ENCODE data around the gene EEF1AKMT2. TPM values are rescaled to one million over a fixed set of nuclear protein-coding genes. Genes with fewer than 3 reads are reported as not detected.

The EEF1AKMT2 gene
- total RNA-seq, result 17.7 and 19.7 TPM in 2 replicates

GRCh38 chr10:124791547-124792348, at the start of gene EEF1AKMT2:
Gene EEF1AKMT2 (minus strand): TSS chr10:124791887. CDS start chr10:124791833, 54 bp downstream.

GRCh38 chr10:124744102-124745050, 47.3 kb downstream of the EEF1AKMT2 start, which contains the start of gene FAM53B:
Gene FAM53B (minus strand): TSS chr10:124744378. CDS start chr10:124706713, 37,665 bp downstream.

Small RNAs within 50 kb of the gene (small RNA-seq; reads per million reads assigned to genes)
- gene RF00019, result not detected

Other genes with a start within 250 kb of the EEF1AKMT2 start
- 15.3 and 18.7 TPM in 2 replicates for gene FAM53B, start 47.5 kb downstream of the EEF1AKMT2 start, total RNA-seq
- 15.7 and 16.3 TPM in 2 replicates for gene ABRAXAS2, start 9.9 kb upstream of the EEF1AKMT2 start, total RNA-seq
- 26.2 and 29.2 TPM in 2 replicates for gene ZRANB1, start 150.2 kb upstream of the EEF1AKMT2 start, total RNA-seq